Glomerular visceral epithelial cell (primary cell): Measurements from ENCODE around the gene APOH.

ENCODE experiments used
- DNase-seq: peaks from one replicate; pipeline ENCODE4 v3.0.0-alpha.2; 2016; ENCODE audit errors: extremely low spot score

APOH gene

GRCh38 chr17:66235377-66235994 is 6.3 kb upstream of the APOH start:
- DNase-seq = no peak

- DNase-seq = no peak
Observed at GRCh38 chr17:66234611-66235010, 5.4 kb upstream of the APOH start.

- no peak for DNase-seq
Observed at GRCh38 chr17:66233023-66233753, 4.0 kb upstream of the APOH start.

- no peak for DNase-seq
Observed at GRCh38 chr17:66230922-66231591, 1.8 kb upstream of the APOH start.

- no peak for DNase-seq
Observed at GRCh38 chr17:66229783-66230538, 746 bp upstream of the APOH start.

GRCh38 chr17:66227212-66228045 is 1.8 kb downstream of the APOH start:
- no peak for DNase-seq

GRCh38 chr17:66222798-66223350 is 6.3 kb downstream of the APOH start:
- no peak for DNase-seq

GRCh38 chr17:66221755-66222530 is 7.3 kb downstream of the APOH start:
- DNase-seq = no peak

- no peak for DNase-seq
Observed at GRCh38 chr17:66221343-66221742, 7.9 kb downstream of the APOH start.

- no peak for DNase-seq
Observed at GRCh38 chr17:66220079-66220835, 9.0 kb downstream of the APOH start.

- DNase-seq = no peak
Observed at GRCh38 chr17:66215529-66215911, 13.7 kb downstream of the APOH start.

- no peak for DNase-seq
Observed at GRCh38 chr17:66214884-66215528, 14.2 kb downstream of the APOH start.

- DNase-seq = no peak
Observed at GRCh38 chr17:66211047-66211810, 18.0 kb downstream of the APOH start.

- no peak for DNase-seq
Observed at GRCh38 chr17:66210208-66210574, 19.0 kb downstream of the APOH start.

- no peak for DNase-seq
Observed at GRCh38 chr17:66207936-66208335, 21.3 kb downstream of the APOH start.

GRCh38 chr17:66203274-66204015 is 25.8 kb downstream of the APOH start:
- DNase-seq = no peak

- peak; percentile 68 for DNase-seq
Observed at GRCh38 chr17:66200685-66201092, 28.5 kb downstream of the APOH start.

- DNase-seq = no peak
Observed at GRCh38 chr17:66198242-66198641, 31.0 kb downstream of the APOH start.
